ENCODE data around the gene PARP8. TPM values are rescaled to one million over a fixed set of nuclear protein-coding genes. Genes with fewer than 3 reads are reported as not detected.

The PARP8 gene
- total and polyA plus RNA-seq, 2 of the 4 experiments (the other 2 are of a cell fraction), result 6.9 to 8.2 TPM

DNA sequence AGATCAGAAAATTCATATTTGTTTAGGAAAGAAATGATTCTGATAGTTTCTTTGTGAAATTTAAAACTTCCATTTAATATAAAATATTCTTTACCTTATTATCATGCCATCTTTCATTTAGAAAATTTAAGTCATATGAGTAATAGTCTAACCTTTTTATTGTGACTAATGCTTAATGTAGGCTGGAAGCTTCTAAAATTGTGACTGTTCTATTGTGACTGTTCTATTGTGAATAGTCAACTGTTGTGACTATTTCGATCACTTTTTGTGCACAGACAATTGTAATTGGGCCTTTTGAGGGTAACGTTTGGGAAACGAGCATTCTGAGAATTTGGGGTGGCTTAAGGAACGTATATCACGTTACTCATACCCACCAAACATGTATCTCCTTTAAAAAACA lies 100.0 kb downstream of the PARP8 start:
- no peak overlapping the region for H3K23ac ChIP-seq (ENCODE audit: low read depth, low read length)
- no peak overlapping the region for H2AK5ac ChIP-seq (ENCODE audit: low read depth, low read length)
- H3K4me1 ChIP-seq (ENCODE audit: control insufficient read depth, insufficient read depth, low read length), result 0 out of 2 replicates have a peak, but pooled peaks cover 1% of the 10 kb centered on the region
- no peak overlapping the region for H2BK5ac ChIP-seq (ENCODE audit: low read depth, low read length, poor library complexity, severe bottlenecking)
- no peak overlapping the region for H3K27ac ChIP-seq (ENCODE audit: insufficient read depth, low read length)
- H4K5ac ChIP-seq (ENCODE audit: low read depth, low read length), result no peak overlapping the region
- in situ Hi-C loops (cut with MboI; ENCODE audit: low sequenced_read_pairs) (no loop called here), dilution Hi-C loops (cut with HindIII; ENCODE audit: low sequenced_read_pairs, unreplicated experiment) (no loop called here), intact Hi-C loops (cut with micrococcal nuclease) (no loop called here)
- H3K4ac ChIP-seq (ENCODE audit: low read depth, low read length), result no peak overlapping the region
- ATAC-seq (ENCODE audit: low read depth), result no peak
- H2BK15ac ChIP-seq (ENCODE audit: low read depth, low read length), result no peak overlapping the region
- no peak overlapping the region for H2BK20ac ChIP-seq (ENCODE audit: low read depth, low read length)
- no peak overlapping the region for H2AK9ac ChIP-seq (replicated peaks; ENCODE audit: low read depth, low read length, poor library complexity)
- POLR2A ChIA-PET (ENCODE audit: unreplicated experiment), result no interaction called here
- H3K9me1 ChIP-seq (ENCODE audit: insufficient read depth, low read length), result no peaks in the 10 kb centered on the region
- no peak overlapping the region for H3K4me2 ChIP-seq (ENCODE audit: low read depth, low read length)
- no peak overlapping the region for H3K9ac ChIP-seq (ENCODE audit: low read depth, low read length)
- CTCF ChIA-PET, result no interaction called here
- H3K56ac ChIP-seq (ENCODE audit: extremely low read depth, insufficient read depth, low read length), result no peak overlapping the region
- no peak overlapping the region for H2BK120ac ChIP-seq (ENCODE audit: low read depth, low read length)
- no peak overlapping the region for H2AFZ ChIP-seq (replicated peaks; ENCODE audit: low read length, poor library complexity)
- no peaks in the 10 kb centered on the region for H3K27me3 ChIP-seq (ENCODE audit: control insufficient read depth, insufficient read depth, low read length)
- H3K4me3 ChIP-seq (ENCODE audit: insufficient read depth, low read depth, low read length), result no peak overlapping the region
- H3K9me3 ChIP-seq (ENCODE audit: control insufficient read depth, insufficient read depth, low read length), result no peaks in the 10 kb centered on the region
- H4K91ac ChIP-seq (ENCODE audit: insufficient read depth, low read depth, low read length), result no peak overlapping the region
- H3K79me1 ChIP-seq (ENCODE audit: low read depth in 1 of 2, low read length in 2 of 2), result no peaks in the 10 kb centered on the region
- no peak overlapping the region for H3K18ac ChIP-seq (ENCODE audit: low read depth, low read length)
- H3K36me3 ChIP-seq (ENCODE audit: control insufficient read depth, insufficient read depth, low read length), result 0 out of 2 replicates have a peak, but pooled peaks cover 1% of the 10 kb centered on the region
- H3K14ac ChIP-seq (replicated peaks; ENCODE audit: low read depth, low read length), result no peak overlapping the region
- WGBS, 2 experiments (ENCODE audit: extremely low coverage in 2 of 2, insufficient read length in 1 of 2), result no CpG with 5 or more reads among the region's 5 CpGs
- H4K20me1 ChIP-seq (ENCODE audit: insufficient read depth, low read length), result no peaks in the 10 kb centered on the region
- no peak for TF ChIP-seq MXI1 (IDR thresholded peaks at IDR 0.05; ENCODE audit: borderline replicate concordance, low read depth, low read length)
- no peak for TF ChIP-seq POLR2A (IDR thresholded peaks at IDR 0.05; ENCODE audit: low read depth, low read length)
- no peak for TF ChIP-seq MAZ (IDR thresholded peaks at IDR 0.05; ENCODE audit: borderline replicate concordance, low read depth, low read length)
- TF ChIP-seq, protein P1, sequence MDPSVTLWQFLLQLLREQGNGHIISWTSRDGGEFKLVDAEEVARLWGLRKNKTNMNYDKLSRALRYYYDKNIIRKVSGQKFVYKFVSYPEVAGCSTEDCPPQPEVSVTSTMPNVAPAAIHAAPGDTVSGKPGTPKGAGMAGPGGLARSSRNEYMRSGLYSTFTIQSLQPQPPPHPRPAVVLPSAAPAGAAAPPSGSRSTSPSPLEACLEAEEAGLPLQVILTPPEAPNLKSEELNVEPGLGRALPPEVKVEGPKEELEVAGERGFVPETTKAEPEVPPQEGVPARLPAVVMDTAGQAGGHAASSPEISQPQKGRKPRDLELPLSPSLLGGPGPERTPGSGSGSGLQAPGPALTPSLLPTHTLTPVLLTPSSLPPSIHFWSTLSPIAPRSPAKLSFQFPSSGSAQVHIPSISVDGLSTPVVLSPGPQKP (IDR thresholded peaks at IDR 0.05; ENCODE audit: borderline replicate concordance, low read depth, low read length), result no peak
- TF ChIP-seq SMC3 (IDR thresholded peaks at IDR 0.05; ENCODE audit: low read depth, low read length), result no peak
- no peak for TF ChIP-seq RCOR1 (IDR thresholded peaks at IDR 0.05; ENCODE audit: insufficient replicate concordance, low read length)
- TF ChIP-seq RAD21 (IDR thresholded peaks at IDR 0.05; ENCODE audit: low read length), result no peak
- TF ChIP-seq RFX5 (IDR thresholded peaks at IDR 0.05; ENCODE audit: low read depth, low read length), result no peak
- no peak for TF ChIP-seq NFE2L2 (IDR thresholded peaks at IDR 0.05; ENCODE audit: low read depth, low read length)
- no peak for DNase-seq
- BruUV-seq (replicated peaks), result no TSS peak
- no peak overlapping the region for H4K8ac ChIP-seq (ENCODE audit: low read depth in 2 of 2, low read length in 2 of 2)

All from IMR-90 (cell line).